ENCODE results near the gene MRPL38. TPM values are rescaled to one million over a fixed set of nuclear protein-coding genes. Genes with fewer than 3 reads are reported as not detected.

Gene MRPL38
- total RNA-seq, 2 experiments from 2014 or later = 109 to 117 TPM

- peaks cover 11% of the 10 kb centered on the region for H3K36me3 Mint-ChIP-seq (ENCODE audit: low read depth)
- H3K4me3 Mint-ChIP-seq = no peak overlapping the region
- DNase-seq = no peak
- CTCF ChIA-PET = no interaction called here
- H3K9me3 Mint-ChIP-seq = no peaks in the 10 kb centered on the region
- H3K27me3 Mint-ChIP-seq (ENCODE audit: low read depth) = no peaks in the 10 kb centered on the region
- intact Hi-C loops (cut with micrococcal nuclease) = no loop called here
- H3K4me1 Mint-ChIP-seq (ENCODE audit: low read depth) = no peaks in the 10 kb centered on the region
- no peak overlapping the region for H3K27ac Mint-ChIP-seq
Measured at GRCh38 chr17:75931062-75931461, 26.4 kb upstream of the MRPL38 start.

- CTCF ChIA-PET = interaction anchor here (0.5 to 2.7 kb wide), 10 partner anchors 11 to 153 kb away, joined by 3 to 11 read pairs (median 4); partner anchors contain the start of gene FBF1
- Mint-ChIP-seq H3K4me1 (ENCODE audit: low read depth) (no peaks in the 10 kb centered on the region), H3K4me3 (no peak overlapping the region), H3K9me3 (no peaks in the 10 kb centered on the region), H3K36me3 (ENCODE audit: low read depth) (peaks cover 12% of the 10 kb centered on the region), H3K27me3 (ENCODE audit: low read depth) (no peaks in the 10 kb centered on the region), H3K27ac (no peak overlapping the region)
- intact Hi-C loops (cut with micrococcal nuclease) = no loop called here
- DNase-seq = no peak
Measured at GRCh38 chr17:75927286-75927922, 22.7 kb upstream of the MRPL38 start.

GRCh38 chr17:75926456-75926855, 21.8 kb upstream of the MRPL38 start:
- no peaks in the 10 kb centered on the region for H3K9me3 Mint-ChIP-seq
- intact Hi-C loops (cut with micrococcal nuclease) = no loop called here
- peaks cover 12% of the 10 kb centered on the region for H3K36me3 Mint-ChIP-seq (ENCODE audit: low read depth)
- no peak overlapping the region for H3K27ac Mint-ChIP-seq
- CTCF ChIA-PET = interaction anchor here (0.9 to 2.7 kb wide), 4 partner anchors 11 to 79 kb away, joined by 4 to 11 read pairs (median 6); partner anchors contain the start of gene FBF1
- H3K4me3 Mint-ChIP-seq = no peak overlapping the region
- DNase-seq = no peak
- H3K4me1 Mint-ChIP-seq (ENCODE audit: low read depth) = no peaks in the 10 kb centered on the region
- H3K27me3 Mint-ChIP-seq (ENCODE audit: low read depth) = no peaks in the 10 kb centered on the region

GRCh38 chr17:75925912-75926311, 21.2 kb upstream of the MRPL38 start:
- no peak for DNase-seq
- Mint-ChIP-seq H3K9me3 (no peaks in the 10 kb centered on the region), H3K4me3 (no peak overlapping the region), H3K4me1 (ENCODE audit: low read depth) (no peaks in the 10 kb centered on the region), H3K36me3 (ENCODE audit: low read depth) (peaks cover 11% of the 10 kb centered on the region), H3K27ac (no peak overlapping the region), H3K27me3 (ENCODE audit: low read depth) (no peaks in the 10 kb centered on the region)
- CTCF ChIA-PET = interaction anchor here (0.6 to 2.7 kb wide), 4 partner anchors 10 to 169 kb away, joined by 4 to 11 read pairs (median 4); no protein-coding TSS in a partner anchor
- intact Hi-C loops (cut with micrococcal nuclease) = no loop called here

GRCh38 chr17:75925103-75925502, 20.4 kb upstream of the MRPL38 start:
- Mint-ChIP-seq H3K9me3 (no peaks in the 10 kb centered on the region), H3K4me1 (ENCODE audit: low read depth) (no peaks in the 10 kb centered on the region)

GRCh38 chr17:75922963-75923874, 18.5 kb upstream of the MRPL38 start:
- no peak overlapping the region for H3K4me3 Mint-ChIP-seq
- intact Hi-C loops (cut with micrococcal nuclease) = no loop called here
- H3K4me1 Mint-ChIP-seq (ENCODE audit: low read depth) = no peaks in the 10 kb centered on the region
- no peaks in the 10 kb centered on the region for H3K9me3 Mint-ChIP-seq
- H3K27me3 Mint-ChIP-seq (ENCODE audit: low read depth) = no peaks in the 10 kb centered on the region
- DNase-seq = no peak
- CTCF ChIA-PET = interaction anchor here (1.0 kb wide), 2 partner anchors 80 to 375 kb away, joined by 3 read pairs; no protein-coding TSS in a partner anchor
- no peak overlapping the region for H3K27ac Mint-ChIP-seq
- peaks cover 11% of the 10 kb centered on the region for H3K36me3 Mint-ChIP-seq (ENCODE audit: low read depth)

More at GRCh38 chr17:75925103-75925502, 20.4 kb upstream of the MRPL38 start:
- Mint-ChIP-seq H3K27ac (no peak overlapping the region), H3K27me3 (ENCODE audit: low read depth) (no peaks in the 10 kb centered on the region), H3K4me3 (no peak overlapping the region), H3K36me3 (ENCODE audit: low read depth) (peaks cover 11% of the 10 kb centered on the region)
- no peak for DNase-seq
- CTCF ChIA-PET = interaction anchor here (1.2 kb wide), 1 partner anchor 89 kb away, joined by 4 read pairs; no protein-coding TSS in a partner anchor
- intact Hi-C loops (cut with micrococcal nuclease) = no loop called here

GRCh38 chr17:75922173-75922961, 17.7 kb upstream of the MRPL38 start:
- H3K27ac Mint-ChIP-seq = no peak overlapping the region
- CTCF ChIA-PET = interaction anchor here (1.0 to 1.1 kb wide), 2 partner anchors 83 to 376 kb away, joined by 3 read pairs; no protein-coding TSS in a partner anchor
- DNase-seq = no peak

GRCh38 chr17:75921596-75921995, 16.9 kb upstream of the MRPL38 start:
- H3K36me3 Mint-ChIP-seq (ENCODE audit: low read depth) = peaks cover 8% of the 10 kb centered on the region
- H3K4me3 Mint-ChIP-seq = no peak overlapping the region
- H3K27me3 Mint-ChIP-seq (ENCODE audit: low read depth) = no peaks in the 10 kb centered on the region
- CTCF ChIA-PET = interaction anchor here (1.1 kb wide), 1 partner anchor 84 kb away, joined by 3 read pairs; no protein-coding TSS in a partner anchor
- no peak for DNase-seq
- no peaks in the 10 kb centered on the region for H3K4me1 Mint-ChIP-seq (ENCODE audit: low read depth)
- intact Hi-C loops (cut with micrococcal nuclease) = no loop called here
- H3K27ac Mint-ChIP-seq = no peak overlapping the region
- no peaks in the 10 kb centered on the region for H3K9me3 Mint-ChIP-seq

More at GRCh38 chr17:75922173-75922961, 17.7 kb upstream of the MRPL38 start:
- peaks cover 6% of the 10 kb centered on the region for H3K36me3 Mint-ChIP-seq (ENCODE audit: low read depth)
- H3K9me3 Mint-ChIP-seq = no peaks in the 10 kb centered on the region
- H3K4me1 Mint-ChIP-seq (ENCODE audit: low read depth) = no peaks in the 10 kb centered on the region
- H3K4me3 Mint-ChIP-seq = no peak overlapping the region
- intact Hi-C loops (cut with micrococcal nuclease) = no loop called here
- no peaks in the 10 kb centered on the region for H3K27me3 Mint-ChIP-seq (ENCODE audit: low read depth)

- no peaks in the 10 kb centered on the region for H3K4me1 Mint-ChIP-seq (ENCODE audit: low read depth)
Measured at GRCh38 chr17:75920045-75920560, 15.4 kb upstream of the MRPL38 start.

GRCh38 chr17:75919611-75920010, 14.9 kb upstream of the MRPL38 start:
- CTCF ChIA-PET = interaction anchor here (1.0 to 1.1 kb wide), 2 partner anchors 41 to 85 kb away, joined by 4 read pairs; partner anchors contain the start of gene TRIM47
- no peaks in the 10 kb centered on the region for H3K27me3 Mint-ChIP-seq (ENCODE audit: low read depth)
- no peak overlapping the region for H3K4me3 Mint-ChIP-seq
- H3K36me3 Mint-ChIP-seq (ENCODE audit: low read depth) = peaks cover 6% of the 10 kb centered on the region
- H3K4me1 Mint-ChIP-seq (ENCODE audit: low read depth) = no peaks in the 10 kb centered on the region
- H3K9me3 Mint-ChIP-seq = no peaks in the 10 kb centered on the region
- intact Hi-C loops (cut with micrococcal nuclease) = no loop called here
- no peak for DNase-seq
- no peak overlapping the region for H3K27ac Mint-ChIP-seq

More at GRCh38 chr17:75920045-75920560, 15.4 kb upstream of the MRPL38 start:
- no peaks in the 10 kb centered on the region for H3K27me3 Mint-ChIP-seq (ENCODE audit: low read depth)
- H3K9me3 Mint-ChIP-seq = no peaks in the 10 kb centered on the region
- H3K27ac Mint-ChIP-seq = no peak overlapping the region
- intact Hi-C loops (cut with micrococcal nuclease) = no loop called here
- peaks cover 6% of the 10 kb centered on the region for H3K36me3 Mint-ChIP-seq (ENCODE audit: low read depth)
- DNase-seq = no peak
- CTCF ChIA-PET = interaction anchor here (1.0 to 1.1 kb wide), 2 partner anchors 42 to 84 kb away, joined by 4 read pairs; partner anchors contain the start of gene TRIM47
- H3K4me3 Mint-ChIP-seq = no peak overlapping the region

GRCh38 chr17:75917917-75918445, 13.3 kb upstream of the MRPL38 start:
- Mint-ChIP-seq H3K4me3 (no peak overlapping the region), H3K27me3 (ENCODE audit: low read depth) (no peaks in the 10 kb centered on the region), H3K9me3 (no peaks in the 10 kb centered on the region), H3K27ac (no peak overlapping the region), H3K4me1 (ENCODE audit: low read depth) (no peaks in the 10 kb centered on the region), H3K36me3 (ENCODE audit: low read depth) (peaks cover 6% of the 10 kb centered on the region)
- intact Hi-C loops (cut with micrococcal nuclease) = no loop called here
- DNase-seq = no peak
- CTCF ChIA-PET = no interaction called here
